ENCODE measurements around the gene TMEM98.
"Not testable (repeated sequence)": the region's sequence is repeated elsewhere in the genome, so short reads cannot be mapped to it uniquely, and the experiment has no call there.

Gene TMEM98

GRCh38 chr17:32943647-32944191 is 15.8 kb downstream of the TMEM98 start:
- no peak for DNase-seq (ENCODE audit: low spot score)

GRCh38 chr17:32944248-32945020 is 16.5 kb downstream of the TMEM98 start:
- DNase-seq (ENCODE audit: low spot score) = no peak

- no peak for DNase-seq (ENCODE audit: low spot score)
Observed at GRCh38 chr17:32946375-32947135, 18.6 kb downstream of the TMEM98 start.

- DNase-seq (ENCODE audit: low spot score) = no peak
Observed at GRCh38 chr17:32947736-32948135, 19.8 kb downstream of the TMEM98 start.

DNA sequence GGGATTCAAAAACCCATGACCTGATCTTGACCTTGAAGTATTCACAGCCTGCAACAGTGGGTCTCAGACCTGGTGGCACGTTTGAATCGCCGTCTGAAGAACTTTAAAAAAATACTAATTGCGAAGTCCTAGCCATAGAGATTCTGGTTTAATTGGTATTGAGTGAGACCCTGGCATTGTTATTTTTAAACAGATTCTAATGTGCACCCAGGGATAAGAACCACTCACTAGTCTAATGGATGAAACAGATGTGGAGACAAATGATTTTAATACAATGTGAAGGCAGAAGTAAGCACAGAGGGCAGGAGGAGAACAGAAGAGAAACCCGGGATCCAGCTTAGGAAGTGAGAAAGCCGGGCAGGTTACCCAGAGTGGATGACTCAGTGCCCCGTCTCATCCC is 21.2 kb downstream of the TMEM98 start:
- no peak for DNase-seq (ENCODE audit: low spot score)

DNA sequence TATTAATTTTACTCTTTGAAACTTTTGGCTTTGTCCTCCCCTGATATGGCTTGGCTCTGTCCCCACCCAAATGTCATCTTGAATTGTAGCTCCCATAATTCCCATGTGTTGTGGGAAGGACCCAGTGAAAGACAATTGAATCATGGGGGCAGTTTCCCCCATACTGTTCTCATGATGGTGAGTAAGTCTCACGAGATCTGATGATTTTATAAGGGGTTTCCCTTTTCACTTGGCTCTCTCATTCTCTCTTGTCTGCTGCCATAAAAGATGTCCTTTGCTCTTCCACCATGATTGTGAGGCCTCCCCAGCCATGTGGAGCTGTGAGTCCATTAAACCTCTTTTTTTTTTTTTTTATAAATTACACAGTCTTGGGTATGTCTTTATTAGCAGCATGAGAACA is 24.5 kb downstream of the TMEM98 start:
- DNase-seq (ENCODE audit: low spot score) = not testable (repeated sequence)

- no peak for DNase-seq (ENCODE audit: low spot score)
Observed at GRCh38 chr17:32953045-32953444, 25.1 kb downstream of the TMEM98 start.

DNA sequence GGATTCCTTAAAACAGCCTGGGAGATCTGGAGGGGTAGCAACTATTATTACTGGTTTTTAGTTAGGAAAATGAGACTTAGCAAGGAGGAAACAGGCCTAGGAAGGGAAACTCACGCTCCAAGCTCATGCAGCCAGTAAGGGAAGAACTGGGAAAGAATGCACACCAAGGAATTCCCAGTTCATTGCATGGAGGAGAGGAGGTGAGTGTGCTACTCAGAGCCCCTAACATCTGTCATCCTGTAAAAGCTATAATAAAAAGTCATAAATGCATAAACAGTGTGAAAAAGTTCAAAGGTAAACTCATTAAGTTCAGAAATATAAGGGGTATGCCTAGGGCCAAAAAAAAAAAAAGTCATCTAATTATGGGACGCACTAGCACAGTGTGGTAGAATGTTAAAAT is 25.9 kb downstream of the TMEM98 start:
- no peak for DNase-seq (ENCODE audit: low spot score)

- DNase-seq (ENCODE audit: low spot score) = no peak
Observed at GRCh38 chr17:32954477-32954876, 26.5 kb downstream of the TMEM98 start.

- DNase-seq (ENCODE audit: low spot score) = no peak
Observed at GRCh38 chr17:32955155-32955554, 27.2 kb downstream of the TMEM98 start.

DNA sequence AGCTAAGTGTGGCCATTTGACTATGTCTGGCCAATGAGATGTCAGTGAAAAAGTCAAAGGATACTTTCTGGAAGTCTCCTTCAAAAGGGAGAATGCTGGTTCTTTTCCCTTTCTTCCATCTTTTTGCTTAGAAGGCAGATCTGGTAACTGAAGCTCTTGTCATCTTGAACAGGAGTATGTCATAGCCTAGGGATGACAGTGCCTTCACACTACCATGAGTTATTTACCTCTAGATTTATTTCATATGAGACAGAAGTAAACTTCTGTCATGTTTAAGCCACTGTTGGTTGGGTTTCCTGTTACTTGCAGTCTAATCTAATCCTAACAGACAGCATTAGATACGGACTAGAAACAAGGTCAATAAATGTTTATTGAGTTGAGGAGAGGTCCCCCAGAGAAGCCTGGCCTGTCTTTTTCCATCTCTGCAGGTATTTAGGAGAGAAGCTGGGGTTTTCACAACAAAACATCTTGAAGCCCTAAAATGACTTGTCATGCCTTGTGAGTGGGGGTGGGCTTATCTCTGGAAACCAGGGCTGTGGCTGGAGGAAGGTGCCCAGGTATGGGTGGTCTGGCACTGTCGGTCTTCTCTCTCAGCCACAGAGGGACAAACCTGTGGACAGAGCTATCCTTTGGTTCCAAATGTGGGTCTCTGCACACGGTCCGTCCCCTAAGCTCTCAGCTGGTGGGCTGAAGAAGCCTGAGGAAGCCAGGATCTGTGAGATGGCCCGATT is 28.5 kb downstream of the TMEM98 start:
- no peak for DNase-seq (ENCODE audit: low spot score)

- no peak for DNase-seq (ENCODE audit: low spot score)
Observed at GRCh38 chr17:32958418-32958817, 30.5 kb downstream of the TMEM98 start.

DNA sequence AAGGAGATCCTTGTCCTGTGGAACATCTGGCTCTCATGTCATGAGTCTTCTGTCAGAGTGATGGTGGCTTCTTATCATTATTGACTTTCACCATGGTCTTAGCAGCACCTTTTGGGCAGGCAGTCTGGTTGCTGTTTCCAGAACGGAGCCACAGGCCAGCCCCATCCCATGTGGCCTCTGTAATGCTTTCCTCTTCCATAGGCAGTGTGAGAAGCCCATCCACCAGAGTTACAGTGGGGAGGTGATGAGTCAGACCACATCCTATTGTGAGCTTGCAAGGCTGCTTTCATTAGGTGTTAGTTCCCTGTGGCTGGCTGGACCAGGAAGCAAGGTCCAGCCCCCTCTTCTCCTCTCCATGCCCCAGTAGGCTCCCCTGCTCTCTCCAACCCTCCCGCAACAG is 32.9 kb downstream of the TMEM98 start:
- no peak for DNase-seq (ENCODE audit: low spot score)

- no peak for DNase-seq (ENCODE audit: low spot score)
Observed at GRCh38 chr17:32962320-32962711, 34.4 kb downstream of the TMEM98 start.

- no peak for DNase-seq (ENCODE audit: low spot score)
Observed at GRCh38 chr17:32964541-32964940, 36.6 kb downstream of the TMEM98 start.

DNA sequence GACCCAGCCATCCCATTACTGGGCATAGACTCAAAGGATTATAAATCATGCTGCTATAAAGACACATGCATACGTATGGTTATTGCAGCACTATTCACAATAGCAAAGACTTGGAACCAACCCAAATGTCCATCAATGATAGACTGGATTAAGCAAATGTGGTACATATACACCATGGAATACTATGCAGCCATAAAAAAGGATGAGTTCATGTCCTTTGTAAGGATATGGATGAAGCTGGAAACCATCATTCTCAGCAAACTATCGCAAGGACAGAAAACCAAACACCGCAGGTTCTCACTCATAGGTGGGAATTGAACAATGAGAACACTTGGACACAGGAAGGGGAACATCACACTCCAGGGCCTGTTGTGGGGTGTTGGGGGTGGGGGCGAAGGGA is 41.3 kb downstream of the TMEM98 start:
- not testable (repeated sequence) for DNase-seq (ENCODE audit: low spot score)

GRCh38 chr17:32970281-32970680 is 42.3 kb downstream of the TMEM98 start:
- DNase-seq (ENCODE audit: low spot score) = no peak

GRCh38 chr17:32971171-32971570 is 43.2 kb downstream of the TMEM98 start:
- no peak for DNase-seq (ENCODE audit: low spot score)

GRCh38 chr17:32976131-32976530 is 48.2 kb downstream of the TMEM98 start:
- DNase-seq (ENCODE audit: low spot score) = no peak

- DNase-seq (ENCODE audit: low spot score) = no peak
Observed at GRCh38 chr17:32976605-32977004, 48.7 kb downstream of the TMEM98 start.

DNA sequence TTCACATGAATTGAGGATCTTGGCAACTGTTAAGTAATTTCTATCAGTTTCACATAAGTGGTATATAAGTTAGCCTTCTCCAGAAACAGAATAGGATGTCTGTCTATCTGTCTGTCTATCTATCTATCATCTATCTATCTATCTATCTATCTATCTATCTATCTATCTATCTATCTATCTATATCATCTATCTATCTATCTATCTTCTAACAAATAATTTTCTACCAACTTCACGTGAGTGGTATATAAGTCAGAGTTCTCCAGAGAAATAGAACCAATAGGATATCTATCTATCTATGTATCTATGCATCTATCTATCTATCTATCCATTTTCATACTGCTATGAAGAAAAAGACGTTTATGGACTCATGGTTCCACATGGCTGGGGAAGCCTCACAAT is 52.3 kb downstream of the TMEM98 start:
- DNase-seq (ENCODE audit: low spot score) = no peak

GRCh38 chr17:32981611-32982010 is 53.7 kb downstream of the TMEM98 start:
- DNase-seq (ENCODE audit: low spot score) = not testable (repeated sequence)
